Hippocampal formation (tissue), 2 donors: ENCODE data around the gene BIN2.
"Not testable (repeated sequence)": the region's sequence is repeated elsewhere in the genome, so short reads cannot be mapped to it uniquely, and the experiment has no call there.

ENCODE experiments used
- DNase-seq, 2 donors: peaks; one replicate each; lab custom pipeline; 2025; lab: John Stamatoyannopoulos, UW

BIN2 gene

DNA sequence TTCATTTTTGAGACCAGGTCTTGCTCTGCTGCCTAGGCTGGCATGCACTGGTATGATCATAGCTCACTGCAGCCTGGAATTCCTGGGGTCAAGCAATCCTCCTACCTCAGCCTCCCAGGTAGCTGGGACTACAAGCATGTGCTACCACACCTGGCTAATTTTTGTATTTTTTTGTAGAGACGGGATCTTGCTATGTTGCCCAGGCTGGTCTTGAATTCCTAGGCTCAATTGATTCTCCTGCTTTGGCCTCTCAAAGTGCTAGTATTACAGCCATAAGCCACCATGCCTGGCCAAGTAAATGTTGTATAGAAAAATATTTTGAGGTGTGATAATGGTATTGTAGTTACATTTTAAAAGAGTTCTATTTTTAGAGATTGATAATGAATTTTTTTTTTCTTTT, 12.6 kb downstream of the BIN2 start:
- no peak for DNase-seq

DNA sequence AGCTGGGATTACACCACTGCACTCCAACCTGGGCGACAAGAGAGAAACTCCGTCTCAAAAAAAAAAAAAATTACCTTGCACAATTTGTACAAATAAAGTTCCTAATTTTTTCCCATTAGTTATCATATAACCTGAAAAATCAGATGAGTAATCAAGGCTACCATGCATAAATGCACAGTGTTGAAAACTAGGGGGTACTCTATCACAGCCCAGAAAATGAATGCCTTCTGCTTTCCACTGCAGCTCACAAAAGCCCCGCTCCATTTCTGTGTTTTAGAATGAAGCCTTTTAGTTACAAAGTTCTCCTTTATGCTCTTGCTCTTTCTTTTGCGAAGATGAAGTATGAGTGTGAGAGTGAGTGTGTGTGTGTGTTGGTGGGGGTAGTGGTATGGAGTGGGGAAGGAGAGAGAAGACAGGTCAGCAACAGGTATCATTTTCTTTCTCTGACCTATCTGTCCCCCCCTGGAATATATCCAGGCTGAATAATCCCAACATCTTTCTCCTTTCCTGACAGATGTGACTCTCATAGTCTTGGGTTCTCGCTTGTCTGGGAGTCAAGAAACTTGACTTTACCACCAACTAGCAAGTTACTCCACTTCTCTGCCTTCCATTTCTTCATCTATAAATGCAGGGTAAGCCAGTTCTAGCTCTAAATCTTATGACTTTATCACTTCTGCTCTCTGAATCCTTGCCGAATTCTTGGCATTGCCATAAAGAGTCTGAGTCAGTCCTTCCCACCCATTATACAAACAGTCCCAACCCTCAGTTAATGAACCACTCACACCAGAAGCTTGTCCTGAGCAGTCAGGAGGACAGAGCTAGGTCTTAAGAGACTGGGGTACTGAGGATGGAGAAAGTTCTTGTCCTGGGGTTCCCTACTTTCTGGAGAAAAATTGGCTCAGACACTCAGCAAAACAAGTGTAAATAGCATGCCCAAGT, 16.1 kb downstream of the BIN2 start:
- DNase-seq = no peak

DNA sequence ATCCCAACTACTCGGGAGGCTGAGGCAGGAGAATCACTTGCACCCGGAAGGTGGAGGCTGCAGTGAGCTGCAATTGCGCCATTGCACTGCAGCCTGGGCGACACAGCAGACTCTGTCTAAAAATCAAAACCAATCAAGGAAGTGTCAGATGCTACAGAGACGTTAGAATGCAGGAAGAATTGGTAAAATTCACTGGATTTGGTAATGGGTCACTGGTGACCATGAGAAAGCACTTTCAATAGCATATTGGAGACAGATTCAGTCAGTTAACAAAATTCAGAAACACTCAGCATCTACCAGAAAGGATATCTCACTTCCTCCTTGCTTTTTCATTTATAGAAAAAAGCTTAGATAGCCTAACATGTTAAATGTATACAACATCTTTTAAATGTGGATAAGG, 17.5 kb downstream of the BIN2 start:
- DNase-seq = no peak

DNA sequence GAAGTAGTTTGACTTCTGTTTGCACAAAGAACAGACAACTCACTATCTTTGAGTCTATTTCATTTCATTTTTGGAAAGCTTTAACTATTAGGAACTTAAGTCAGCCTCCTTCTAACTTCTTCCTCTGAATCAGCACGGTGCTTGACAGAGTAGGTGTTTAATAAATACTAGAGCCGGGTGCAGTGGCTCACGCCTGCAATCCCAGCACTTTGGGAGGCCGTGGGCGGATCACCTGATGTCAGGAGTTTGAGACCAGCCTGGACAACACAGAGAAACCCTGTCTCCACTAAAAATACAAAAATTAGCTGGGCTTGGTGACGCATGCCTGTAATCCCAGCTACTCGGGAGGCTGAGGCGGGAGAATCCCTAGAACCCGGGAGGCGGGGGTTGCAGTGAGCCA, 23.2 kb downstream of the BIN2 start:
- DNase-seq = not testable (repeated sequence)

DNA sequence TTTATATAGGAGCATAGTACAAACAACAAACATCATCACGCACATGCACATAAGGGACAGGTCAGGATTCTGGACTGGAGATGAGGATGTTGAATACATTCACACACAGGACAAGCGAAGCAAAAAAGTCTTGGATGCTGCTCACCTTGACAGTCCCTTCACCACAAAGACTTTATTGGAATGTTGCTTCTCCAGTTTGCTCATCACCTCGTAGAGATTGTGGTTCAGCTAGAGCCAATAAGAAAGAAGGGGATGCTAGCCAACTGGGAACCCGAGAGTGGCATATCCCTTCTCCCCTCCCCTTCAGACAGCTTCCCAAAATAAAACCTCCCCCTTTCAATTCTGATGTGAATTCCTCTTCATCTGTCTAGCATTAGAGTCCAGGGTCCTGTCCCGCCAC, 28.3 kb downstream of the BIN2 start:
- no peak for DNase-seq

DNA sequence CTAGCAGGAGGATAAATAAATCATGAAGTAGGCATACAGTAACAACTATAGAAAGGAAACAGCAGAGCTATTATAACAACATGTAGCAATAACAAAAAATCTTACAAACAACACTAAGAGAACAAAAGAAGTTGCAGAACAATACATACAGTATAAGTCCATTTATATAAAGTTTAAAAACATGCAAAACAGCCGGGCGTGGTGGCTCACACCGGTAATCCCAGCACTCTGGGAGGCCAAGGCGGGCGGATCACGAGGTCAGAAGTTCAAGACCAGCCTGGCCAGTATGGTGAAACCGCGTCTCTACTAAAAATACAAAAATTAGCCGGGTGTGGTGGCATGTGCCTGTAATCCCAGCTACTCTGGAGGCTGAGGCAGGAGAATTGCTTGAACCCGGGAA, 29.9 kb downstream of the BIN2 start:
- not testable (repeated sequence) for DNase-seq

DNA sequence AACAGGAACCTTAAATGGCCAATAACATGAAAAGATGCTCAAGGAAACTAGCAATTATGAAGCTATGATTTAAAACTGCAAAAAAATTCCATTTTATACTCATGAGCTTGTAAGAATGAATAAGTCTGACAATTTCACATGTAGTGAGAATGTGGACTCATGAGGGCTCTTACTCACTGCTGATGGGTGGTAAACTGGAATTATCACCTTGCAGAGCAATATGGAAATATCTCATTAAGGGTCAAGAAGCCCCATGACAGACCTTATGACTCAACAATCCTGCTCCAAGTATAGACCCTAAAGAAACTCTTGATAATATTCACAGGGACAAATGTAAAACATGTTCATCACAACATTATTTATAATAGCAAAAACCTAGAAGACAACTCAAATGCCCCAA, 30.3 kb downstream of the BIN2 start:
- no peak for DNase-seq

DNA sequence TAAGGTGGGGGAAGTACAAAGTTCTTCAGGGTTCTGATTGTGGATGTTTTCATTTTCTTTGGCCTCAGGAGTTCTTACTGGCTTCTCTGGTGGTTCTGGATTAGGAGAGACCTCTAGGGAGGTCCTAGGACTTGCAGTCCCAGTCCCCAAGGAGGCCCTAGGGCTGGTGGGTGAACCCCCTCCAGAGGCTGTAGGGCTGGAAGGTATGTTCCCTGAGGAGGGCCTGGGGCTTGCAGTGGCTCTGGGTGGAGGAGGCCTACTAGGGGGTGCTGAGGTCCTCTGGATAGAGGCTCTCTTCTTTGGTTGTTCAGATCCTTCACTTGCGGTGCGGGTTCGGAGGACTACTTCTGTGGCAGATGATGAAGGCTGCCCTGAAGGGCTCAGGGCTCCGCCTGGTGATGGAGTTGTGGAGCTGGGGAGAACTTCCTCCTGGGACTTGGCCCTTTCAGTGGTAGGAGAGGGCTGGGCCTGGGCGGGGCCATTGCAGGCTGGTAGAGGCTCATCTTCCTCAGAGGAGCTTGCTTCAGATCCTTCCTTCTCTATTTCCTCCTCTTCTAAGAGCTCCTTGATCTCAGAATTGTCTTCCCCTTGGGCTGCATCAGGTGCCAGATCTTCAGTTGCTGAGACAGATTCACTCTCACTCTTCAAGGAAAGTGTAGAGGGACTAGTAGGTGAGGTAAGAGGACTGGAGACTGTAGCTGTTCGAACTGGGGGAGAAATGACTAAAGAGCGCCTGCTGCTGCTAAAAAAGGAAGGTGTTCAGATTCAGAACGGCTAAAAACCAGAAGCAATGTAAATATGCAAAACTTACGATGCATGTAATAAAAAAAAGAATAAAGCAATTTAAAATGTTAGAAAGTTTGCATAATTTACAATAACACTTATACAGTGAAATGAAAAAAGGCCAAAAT, 32.1 kb downstream of the BIN2 start:
- not testable (repeated sequence) for DNase-seq

DNA sequence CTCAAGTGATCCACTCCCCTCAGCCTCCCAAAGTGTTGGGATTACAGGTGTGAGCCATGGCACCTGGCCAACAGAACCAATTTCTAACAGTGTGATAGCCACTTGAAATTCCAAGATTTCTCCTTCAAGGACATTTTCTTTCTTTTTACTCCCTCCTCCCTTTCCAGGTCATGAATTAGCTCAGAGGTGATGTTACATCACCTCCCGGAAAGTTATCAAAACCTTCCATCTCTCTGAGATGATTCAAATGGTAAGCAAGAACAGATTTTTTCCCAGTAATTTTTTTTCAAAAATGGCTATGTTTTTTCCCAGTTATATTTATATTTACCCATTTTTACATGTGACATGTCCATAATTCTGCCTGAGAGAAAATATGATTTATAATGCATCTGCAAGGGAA, 38.1 kb downstream of the BIN2 start:
- DNase-seq = no peak

DNA sequence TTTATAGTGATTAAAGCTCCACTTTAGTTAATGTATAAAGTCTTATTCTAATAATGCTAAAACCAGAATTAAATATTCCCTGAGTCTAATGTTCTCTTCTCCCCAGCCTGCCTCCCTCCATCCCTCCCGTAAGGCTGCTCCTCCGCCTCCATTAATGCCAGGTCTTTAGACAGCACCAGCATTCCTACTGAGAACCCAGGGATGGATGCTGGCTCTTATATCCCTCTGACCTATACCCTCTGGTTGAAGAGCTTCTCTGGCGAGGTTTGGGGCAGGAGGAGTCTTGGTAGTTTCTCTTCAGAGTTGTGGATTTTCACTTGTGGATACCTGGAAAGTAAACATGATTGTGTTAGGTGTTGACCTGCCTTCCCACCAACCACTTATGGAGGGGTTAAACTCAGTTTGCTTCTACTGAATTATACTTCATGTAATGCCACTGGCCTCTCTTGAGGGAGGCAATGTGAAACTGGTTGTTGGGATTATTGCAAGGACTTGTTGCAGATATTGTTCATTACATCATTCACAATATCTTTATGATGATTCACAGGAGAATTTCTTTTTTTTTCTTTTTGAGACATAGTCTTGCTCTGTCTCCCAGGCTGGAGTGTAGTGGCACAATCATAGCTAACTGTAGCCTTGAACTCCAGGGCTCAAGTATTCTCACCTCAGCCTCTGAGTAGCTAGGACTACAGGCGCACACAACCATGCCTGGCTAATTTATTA, 42.6 kb downstream of the BIN2 start:
- DNase-seq = no peak

DNA sequence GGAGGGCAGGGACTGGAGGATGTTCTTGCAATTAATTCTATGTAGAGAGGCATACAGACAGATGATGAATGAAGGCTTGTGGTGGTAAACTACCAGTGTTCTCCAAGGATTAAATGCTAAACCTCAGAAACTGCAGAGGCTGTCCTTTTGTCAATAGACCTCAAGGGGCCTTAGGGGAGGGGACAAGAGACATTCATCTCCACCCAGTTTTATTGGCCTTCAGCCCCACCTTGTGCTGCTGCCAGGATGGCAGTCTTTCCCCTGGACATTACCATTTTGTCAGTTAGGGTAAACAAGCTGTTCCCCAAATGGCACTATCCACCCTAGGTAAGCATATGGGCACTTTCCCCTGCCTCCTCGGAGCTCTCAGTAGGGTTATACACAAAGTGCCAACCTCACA, 48.9 kb downstream of the BIN2 start:
- DNase-seq = no peak

DNA sequence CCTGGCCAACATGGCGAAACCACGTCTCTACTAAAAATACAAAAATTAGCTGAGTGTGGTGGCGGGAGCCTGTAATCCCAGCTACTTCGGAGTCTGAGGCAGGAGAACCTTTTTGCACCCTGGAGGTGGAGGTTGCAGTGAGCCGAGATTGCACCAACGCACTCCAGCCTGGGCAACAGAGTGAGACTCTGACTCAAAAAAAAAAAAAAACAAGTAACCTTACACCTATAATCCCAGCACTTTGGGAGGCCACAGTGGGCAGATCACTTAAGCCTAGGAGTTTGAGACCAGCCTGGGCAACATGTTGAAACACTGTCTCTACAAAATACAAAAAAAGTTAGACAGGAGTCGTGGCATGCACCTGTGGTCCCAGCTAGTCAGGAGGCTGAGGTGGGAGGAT, 51.2 kb downstream of the BIN2 start:
- not testable (repeated sequence) for DNase-seq

DNA sequence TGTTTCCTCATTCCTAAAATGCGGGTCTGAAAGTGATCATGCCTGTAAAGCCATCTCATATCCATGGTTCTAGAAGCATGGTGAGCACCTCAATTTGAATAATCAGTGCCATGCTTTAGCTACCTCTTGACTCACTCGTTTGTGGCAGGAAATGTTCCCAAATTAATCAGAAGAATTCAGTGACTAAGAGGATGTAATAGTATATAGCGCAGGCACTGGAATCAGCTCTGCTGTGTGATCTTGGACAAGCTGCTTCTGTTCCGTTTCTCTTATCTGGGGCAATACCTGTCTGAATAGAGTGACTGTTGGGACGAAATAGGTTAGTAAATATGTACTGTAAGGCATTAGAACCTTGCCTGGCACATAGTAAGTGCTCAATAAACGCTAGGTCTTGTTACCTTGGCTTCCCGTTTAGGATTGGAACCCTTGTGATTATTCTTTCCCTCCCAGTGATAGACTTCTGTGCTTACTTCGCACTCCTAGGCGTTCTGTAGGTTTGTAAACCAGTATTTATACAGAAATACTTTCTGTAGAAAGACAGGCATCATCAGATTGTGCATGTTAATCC, 52.9 kb downstream of the BIN2 start:
- DNase-seq = no peak

DNA sequence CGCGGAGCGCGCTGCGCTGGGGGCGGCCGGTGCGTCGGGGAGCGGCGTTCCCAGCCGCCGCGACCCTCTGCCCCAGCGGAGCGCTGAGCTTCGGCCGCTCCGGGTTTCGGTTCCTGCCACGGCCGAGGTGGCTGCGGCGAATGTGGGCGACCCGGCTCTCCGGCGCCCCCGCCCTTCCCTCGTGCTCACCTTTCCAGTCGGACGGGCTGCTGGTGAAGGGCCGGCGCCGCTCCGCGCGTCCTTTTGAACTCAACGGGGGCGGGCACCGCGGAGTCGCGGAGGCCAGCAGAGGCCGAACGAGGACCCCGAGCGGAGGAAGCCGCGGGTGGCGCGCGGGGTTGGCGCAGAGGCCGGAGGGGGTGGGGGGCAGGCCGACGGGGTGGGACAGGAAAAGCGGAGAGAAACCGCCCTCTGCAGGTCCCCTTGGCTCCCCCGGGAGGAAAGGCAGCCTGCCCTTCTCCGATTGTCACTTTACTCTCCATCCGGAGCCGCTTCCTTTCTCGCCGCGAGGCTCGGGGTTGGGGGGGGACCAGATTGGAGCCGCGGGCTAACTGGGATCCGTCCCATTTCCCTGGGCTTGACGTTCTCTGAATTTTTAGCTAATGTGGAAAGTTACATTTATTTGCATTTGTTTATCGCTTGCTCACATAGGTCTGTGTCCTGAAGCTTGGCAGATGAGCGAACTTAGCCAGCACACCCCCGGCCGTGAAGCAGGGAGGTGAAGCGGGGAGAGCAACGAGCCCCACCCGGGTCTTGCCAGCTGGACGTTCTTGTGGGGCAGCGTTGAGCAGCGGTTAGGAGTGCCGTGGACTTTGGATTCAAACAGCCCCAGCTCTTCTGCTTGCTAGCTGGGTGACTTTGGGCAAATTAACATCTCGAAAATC, 53.7 kb downstream of the BIN2 start, which contains the start of gene SMAGP:
SMAGP (minus strand) TSS at position 349 of the 884 bp plus-strand sequence. CDS start 1,137 bp downstream, outside the sequence.
- no peak for DNase-seq

DNA sequence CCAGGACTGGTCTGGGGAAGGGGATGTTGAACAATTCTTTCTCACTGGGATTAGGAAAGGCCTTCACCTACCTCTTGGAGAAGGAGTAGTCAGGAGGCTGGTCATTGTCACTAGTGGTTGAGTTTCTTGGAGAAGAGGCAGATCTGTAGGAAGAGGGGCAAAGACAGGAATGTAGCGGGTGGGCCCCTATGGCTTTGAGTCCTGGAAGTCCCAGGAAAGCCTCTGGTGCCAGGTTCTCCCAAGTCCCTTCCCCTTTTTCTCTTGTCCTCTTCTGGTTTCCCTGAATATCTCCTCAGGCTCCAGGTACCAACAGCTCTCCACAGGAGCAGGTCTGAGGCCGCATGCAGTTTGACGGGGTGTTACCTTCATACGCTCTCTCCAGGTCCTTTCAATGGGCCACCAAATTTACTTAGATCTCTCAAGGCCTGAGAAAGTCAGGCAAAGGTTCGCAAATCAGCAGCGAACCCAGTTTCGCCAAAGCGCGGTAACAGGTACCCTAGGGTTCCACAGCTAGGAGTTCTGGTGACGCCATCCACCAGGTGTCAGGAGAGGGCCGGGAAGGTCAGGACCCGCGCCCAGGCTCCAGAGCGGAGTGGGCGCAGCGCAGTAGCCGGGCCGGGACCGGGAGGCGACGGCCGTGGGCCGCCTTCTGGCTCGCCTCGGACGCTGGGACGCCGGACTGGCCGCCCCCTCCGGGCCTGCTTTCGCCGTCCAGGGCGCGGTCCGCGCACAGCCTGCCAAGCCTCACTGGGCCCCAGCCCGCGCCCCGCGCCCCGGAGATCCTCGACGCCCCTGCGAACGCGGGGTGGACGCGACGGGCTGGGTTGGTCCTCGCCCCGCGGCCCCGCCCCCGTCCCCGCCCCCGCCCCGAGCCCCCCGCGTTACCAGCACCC, 54.6 kb downstream of the BIN2 start:
- DNase-seq = no peak

DNA sequence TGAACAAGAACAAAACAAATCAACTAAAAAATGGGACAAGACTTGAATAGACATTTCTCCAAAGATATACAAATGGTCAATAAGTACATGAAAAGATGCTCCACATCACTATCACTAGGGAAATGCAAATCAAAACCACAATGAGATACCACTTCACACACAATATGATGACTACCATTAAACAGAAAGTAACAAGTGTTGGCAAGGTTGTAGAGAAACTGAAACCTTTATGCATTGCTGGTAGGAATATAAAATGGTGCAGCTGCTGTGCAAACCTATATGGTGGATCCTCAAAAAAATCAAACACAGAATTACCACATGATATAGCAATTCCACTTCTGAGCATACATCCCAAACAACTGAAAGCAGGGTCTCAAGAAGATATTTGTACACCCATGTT, 59.0 kb downstream of the BIN2 start:
- no peak for DNase-seq

DNA sequence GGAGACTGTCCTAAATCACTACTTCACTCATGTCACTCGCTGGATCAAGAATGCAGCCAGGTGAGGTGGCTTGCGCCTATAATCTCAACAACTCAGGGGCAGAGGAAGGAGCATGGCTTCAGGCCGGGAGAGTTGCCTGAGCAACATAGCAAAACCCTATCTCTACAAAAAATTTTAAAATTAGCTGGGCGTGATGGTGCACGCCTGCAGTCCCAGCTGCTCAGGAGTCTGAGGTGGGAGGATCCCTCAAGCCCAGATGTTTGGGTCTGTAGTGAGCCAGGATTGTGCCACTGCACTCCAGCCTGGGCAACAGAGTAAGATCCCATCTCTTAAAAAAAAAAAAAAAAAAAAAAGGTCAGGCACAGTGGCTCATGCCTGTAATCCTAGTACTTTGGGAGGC, 59.7 kb downstream of the BIN2 start:
- no peak for DNase-seq

DNA sequence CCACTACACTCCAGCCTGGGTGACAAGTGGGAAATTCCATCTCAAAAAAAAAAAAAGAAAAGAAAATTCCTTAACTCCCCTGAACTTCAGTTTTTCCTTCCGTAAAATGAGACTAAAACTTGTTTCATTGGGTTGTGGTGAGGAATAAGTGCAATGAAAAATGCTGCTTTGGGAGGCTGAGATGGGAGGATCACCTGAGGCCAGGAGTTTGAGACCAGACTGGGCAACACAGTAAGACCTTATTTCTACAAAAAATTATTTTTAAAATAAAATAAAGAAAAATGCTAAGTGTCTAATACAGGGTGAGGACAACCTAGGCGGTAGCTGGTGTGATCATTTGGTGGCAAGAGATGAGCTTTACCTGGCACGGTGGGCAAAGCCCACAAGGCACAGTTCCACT, 60.6 kb downstream of the BIN2 start:
- DNase-seq = no peak

DNA sequence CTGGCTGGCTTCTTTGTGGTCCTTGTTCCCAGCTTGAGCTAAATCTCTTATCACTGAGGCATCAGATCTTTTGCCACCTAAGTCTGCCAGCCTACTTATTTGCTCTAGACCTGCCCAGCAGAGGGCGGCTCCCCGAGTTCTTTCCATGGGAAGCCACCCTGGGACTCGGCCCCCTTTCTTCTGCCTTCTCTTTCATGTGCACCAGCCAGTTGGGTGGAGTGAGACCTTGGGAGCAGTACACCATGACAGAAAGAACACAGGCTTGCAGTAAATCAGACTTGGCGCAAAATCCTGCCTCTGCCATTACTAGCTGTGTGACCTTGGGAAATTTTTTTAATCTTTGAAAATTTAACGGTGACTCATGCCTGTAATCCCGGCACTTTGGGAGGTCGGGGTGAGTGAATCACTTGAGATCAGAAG, 61.2 kb downstream of the BIN2 start:
- DNase-seq = no peak

DNA sequence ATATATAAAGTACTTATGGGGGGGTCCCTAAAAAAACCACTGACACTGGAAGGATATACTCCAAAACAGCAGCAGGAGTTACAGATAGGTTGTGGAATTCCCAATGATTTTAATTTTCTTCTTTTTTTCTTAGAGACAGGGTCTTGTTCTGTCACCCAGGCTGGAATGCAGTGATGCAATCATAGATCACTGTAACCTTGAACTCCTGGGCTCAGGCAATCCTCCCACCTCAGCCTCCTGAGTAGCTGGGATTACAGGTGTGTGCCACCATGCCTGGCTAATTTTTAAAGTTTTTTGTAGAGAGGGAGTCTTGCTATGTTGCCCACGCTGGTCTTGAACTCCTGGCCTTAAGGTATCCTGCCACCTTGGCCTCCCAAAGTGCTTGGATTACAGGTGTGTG, 64.4 kb downstream of the BIN2 start:
- not testable (repeated sequence) for DNase-seq
